B cell (primary cell): Measurements from ENCODE around the gene AIMP1.

Experiments used
- EZH2 ChIP-seq: IDR thresholded peaks from 2 replicates; pipeline ENCODE4 v1.6.1; 2012; ENCODE audit warnings: borderline replicate concordance, low read depth, mild to moderate bottlenecking, moderate library complexity, low read length; ENCODE audit not compliant: insufficient read depth, poor library complexity, severe bottlenecking
- TF ChIP-seq, protein P1 (sequence below): fragments of 200-600 bp; IDR thresholded peaks from one replicate; pipeline ENCODE4 v1.8.0; 2022; ENCODE audit warnings: antibody characterized with exemption, mild to moderate bottlenecking

DNA sequence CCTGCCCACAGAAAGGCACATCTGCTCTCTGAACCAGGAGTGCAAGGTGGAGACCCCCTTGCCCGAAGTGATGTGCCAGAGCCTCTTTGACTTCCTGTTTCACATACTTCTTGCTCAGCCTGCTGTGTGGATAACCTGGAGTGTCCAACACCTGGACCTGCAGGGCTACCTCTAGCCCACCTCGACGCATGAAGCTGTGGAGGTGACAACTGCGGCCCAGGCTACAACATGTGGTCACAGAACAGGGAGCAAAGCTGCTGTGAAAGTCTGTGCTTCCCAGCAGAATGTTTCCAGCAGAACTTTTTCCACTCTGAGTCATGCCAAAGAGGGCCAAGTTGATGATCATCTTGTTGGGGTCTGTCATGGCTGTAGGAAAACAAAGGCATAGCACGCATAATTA, 50.7 kb downstream of the AIMP1 start:
- TF ChIP-seq, protein P1, sequence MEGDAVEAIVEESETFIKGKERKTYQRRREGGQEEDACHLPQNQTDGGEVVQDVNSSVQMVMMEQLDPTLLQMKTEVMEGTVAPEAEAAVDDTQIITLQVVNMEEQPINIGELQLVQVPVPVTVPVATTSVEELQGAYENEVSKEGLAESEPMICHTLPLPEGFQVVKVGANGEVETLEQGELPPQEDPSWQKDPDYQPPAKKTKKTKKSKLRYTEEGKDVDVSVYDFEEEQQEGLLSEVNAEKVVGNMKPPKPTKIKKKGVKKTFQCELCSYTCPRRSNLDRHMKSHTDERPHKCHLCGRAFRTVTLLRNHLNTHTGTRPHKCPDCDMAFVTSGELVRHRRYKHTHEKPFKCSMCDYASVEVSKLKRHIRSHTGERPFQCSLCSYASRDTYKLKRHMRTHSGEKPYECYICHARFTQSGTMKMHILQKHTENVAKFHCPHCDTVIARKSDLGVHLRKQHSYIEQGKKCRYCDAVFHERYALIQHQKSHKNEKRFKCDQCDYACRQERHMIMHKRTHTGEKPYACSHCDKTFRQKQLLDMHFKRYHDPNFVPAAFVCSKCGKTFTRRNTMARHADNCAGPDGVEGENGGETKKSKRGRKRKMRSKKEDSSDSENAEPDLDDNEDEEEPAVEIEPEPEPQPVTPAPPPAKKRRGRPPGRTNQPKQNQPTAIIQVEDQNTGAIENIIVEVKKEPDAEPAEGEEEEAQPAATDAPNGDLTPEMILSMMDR: no peak
- no peak for TF ChIP-seq EZH2
